NCI-H1048 (cell line): ENCODE data around the gene SETBP1.

Experiments
- DNase-seq: peaks from one replicate; lab custom pipeline; 2025; lab: John Stamatoyannopoulos, UW

The SETBP1 gene

DNA sequence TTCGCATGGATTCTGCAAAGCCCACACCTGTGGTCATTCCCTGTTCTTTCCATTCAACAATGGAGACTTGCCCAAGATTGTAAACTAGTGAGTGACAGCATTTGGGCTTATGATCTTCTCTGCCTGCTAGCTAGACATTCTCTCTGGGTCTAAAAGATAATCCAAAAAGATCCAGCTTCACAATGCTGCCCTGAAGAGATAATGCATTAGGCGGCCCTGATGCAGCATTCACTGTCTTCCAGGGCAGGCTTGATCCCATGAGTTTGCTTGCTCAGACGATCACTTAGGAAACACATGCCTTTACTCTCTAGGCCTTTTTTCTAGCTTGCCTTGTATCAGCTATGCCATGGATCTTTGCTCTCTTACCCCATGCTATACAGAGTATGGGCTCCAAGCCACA, 196.1 kb downstream of the SETBP1 start:
- DNase-seq, result no peak

DNA sequence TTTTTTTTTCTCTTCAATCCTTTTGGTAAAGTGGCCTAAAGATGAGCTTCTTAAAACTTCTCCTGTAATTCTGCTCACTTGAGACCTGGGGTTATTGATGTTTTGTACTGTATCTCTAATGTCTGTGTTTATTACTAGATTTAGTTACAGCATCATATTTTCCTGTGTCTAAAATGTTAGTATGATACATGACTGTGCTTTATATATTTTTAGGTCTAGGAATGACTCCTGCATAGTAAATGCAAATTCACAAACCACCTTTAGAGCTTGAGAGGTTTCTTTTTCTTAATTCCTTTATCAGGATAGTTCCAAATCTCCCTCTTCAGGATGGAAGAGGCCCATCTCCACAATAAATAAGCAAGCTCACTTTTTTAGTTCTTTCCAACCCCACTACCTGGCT, 197.6 kb downstream of the SETBP1 start:
- DNase-seq, result no peak

DNA sequence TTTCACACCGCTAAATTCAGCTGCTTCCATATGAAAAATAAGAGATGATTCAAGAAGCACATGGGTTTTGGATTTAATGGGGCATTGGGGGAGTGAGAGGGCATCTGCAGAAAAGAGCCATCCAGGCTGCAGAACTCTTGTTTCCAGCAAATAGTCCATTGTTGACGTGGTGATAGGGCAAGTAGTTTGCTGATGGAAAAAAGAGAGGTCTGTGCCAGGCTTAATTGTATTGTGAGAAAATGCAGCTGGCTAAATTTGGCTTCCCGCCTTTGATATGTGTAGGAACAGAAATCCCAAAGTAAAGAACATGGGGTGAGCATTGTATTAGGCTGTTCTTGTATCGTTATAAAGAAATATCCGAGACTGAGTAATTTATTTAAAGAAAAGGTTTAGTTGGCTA, 199.5 kb downstream of the SETBP1 start:
- DNase-seq, result no peak

DNA sequence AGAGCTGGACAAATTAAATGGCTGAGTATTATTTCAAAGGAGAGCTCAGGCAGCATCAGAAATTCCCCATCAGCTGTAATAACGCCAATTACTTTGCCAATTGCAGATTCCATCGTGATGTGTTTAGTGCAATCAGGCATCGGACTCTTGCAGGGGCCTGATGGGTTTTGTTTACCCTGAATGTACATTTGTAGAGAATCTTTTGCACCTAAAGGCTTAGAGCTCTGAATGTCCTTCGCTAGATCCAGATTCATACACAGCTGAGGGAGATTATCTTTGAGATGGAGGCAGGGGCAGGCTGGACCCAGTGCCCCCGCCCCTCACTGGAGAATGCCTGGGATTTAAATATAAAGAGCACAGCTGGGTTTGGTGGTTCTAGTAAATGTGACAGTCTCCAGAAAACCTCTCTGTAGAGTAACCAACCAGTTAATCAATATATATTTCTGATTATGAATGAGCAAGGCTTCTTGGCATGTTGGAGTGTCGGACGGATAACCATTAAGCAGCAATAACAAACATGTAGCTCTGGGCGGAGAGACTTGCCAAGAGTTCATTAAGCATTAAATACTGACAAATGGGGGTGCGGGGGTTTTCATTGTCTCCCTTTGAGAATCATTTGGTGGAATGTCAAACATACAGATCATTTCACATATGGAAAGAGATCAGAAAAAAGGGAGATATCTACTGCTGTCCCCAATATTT, 200.9 kb downstream of the SETBP1 start:
- no peak for DNase-seq

DNA sequence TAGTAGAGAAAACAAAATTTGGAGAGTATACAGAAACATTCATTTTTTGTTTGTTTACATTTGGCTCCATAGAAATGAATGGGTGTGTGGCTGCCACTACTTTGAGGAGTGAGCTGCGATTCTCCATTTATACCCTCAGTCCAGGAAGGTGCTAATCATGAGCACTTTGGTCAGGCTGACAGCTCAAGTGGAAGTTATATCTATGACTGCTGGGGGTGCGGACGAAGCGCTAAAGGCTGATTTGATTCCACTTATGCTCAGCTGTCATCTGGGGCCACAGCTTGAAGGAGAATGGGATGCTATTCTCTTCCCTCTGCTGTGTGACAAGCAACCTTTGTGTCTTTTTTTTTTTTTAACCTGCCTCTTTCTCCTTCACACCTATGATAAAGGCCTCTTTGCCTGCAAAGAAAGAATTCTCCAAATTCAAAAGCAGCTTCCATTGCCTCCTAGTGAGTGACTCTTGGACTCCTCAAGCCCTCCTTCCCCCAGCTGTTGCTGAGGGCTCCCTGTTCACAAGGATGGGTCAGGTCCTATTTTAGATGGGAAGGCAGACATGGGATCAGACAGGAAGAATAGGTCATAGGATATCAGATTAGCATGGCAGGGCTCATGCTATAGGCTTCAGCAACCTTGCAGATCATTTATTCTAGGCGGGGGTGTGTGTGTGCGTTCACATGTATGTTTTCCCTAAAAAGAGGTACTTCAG, 201.6 kb downstream of the SETBP1 start:
- no peak for DNase-seq

DNA sequence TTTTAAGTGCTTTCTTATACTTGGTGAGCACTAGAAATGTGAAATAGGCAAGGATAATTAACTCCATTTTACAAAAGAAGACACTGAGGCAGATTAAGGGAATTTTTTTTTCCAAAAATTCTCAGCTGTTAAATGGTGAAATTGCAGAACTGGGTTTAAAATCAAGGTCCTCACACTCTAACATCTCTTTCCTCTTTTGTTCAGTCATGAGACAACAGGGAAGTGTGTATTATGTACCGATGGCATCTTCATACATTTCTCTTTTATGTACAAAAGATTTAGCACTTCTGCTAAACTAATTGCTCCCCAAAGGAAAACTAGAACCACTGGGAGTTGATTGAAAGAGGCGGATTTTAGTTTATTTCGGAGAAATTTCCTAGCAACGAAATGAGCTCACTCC, 203.0 kb downstream of the SETBP1 start:
- DNase-seq, result no peak

DNA sequence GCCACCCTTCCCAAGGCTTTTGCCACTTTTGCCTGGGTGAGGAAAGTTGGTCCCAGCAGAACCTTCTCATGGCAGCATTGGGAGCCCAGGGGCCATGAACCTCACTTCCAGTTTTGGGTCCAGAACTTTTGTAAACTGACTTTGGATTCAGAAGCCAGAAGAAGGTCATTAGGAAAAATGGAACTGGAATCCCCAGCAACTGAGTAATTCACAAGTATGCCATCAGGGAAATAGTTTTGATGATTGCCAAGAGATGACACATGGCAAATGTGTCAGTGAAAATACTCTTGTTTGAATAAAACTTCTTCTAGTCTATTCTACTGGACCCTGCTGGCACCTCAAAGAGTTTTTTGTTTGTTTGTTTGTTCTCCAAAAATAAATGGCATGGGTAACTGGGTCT, 203.7 kb downstream of the SETBP1 start:
- DNase-seq, result no peak

DNA sequence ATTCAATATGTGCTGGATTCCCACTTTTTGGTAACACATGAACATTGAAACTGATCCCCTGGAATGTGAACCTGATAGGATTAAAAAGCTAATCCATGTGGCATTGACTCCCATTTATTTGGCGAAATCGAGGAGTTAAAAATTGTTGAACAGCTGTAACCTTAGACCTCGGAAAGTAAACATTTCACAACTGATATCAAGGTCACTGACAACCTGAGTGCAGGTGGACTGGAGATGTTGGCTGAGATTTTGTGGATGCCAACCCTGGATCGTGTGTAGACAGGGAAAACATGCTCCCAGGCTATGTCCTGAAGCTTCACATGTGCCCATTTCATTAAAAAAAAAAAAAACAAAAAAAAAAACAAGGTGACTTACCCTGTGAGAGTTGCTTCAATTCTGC, 204.8 kb downstream of the SETBP1 start:
- DNase-seq, result no peak

DNA sequence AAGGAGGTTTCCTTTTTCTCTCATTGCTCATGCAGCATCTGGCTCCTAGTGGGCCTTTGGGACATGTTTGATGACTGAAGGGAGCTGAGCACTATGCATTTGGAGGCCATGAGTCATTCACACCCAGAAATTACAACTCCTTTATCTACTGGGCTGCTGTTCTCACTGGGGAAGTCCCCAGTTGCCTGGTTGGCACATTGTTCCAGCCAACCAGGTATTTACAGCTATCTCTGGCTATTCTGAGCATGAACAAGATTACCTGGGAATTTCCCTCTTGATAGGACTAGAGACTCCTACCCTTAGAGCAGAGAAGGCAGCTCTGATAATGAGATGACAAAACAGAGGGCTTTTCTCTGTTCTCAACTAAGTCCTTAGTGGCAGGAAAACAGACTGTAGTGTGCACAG, 206.5 kb downstream of the SETBP1 start:
- no peak for DNase-seq

DNA sequence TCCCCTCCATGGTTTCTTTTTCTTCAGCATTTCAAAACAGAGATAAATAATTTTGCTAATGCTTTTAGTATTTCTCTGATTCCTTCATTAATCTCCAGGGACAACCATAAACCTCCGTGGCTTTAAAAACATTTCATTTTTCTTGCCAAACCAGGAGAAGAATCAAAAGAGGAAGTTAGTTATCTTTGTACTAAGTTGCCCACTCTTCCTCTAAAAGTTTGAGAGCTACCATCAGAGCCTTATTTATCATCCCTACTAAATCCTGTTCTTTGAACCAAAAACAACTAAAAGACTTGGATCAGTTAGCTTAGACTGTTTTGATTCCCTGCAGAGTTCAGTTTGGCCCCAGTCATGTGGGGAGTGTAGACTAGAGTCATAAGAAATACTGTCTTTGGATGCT, 208.4 kb downstream of the SETBP1 start:
- no peak for DNase-seq

DNA sequence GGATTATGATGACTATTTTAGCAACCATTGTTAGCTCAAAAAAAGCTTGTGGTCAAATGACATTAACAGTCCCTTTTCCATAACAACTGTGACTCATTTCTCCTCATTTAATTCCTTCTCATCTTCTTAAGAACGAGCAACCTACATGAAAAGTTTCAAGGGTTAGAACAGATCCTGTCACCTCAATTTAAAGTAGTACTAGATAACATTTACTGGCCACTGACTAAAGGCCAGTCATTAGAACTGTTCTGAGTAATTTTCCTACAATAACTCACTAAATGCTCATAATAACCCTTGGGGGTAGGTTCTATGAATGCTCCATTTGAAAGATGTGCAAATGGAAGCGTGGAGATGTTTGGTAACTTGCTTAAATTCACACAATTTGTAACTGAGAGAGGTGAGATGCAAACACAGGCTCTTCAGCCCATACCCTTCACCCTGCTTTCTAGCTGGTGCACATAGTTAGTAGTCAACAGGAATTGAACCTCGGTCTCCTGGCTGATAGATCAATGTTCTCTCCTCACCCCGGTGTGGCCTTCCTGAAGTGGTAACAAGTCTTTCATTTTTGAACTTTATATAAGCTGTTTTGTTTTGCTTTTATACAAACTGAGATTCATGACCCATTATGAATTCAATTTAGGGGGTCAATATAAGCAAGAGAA, 212.5 kb downstream of the SETBP1 start:
- no peak for DNase-seq

DNA sequence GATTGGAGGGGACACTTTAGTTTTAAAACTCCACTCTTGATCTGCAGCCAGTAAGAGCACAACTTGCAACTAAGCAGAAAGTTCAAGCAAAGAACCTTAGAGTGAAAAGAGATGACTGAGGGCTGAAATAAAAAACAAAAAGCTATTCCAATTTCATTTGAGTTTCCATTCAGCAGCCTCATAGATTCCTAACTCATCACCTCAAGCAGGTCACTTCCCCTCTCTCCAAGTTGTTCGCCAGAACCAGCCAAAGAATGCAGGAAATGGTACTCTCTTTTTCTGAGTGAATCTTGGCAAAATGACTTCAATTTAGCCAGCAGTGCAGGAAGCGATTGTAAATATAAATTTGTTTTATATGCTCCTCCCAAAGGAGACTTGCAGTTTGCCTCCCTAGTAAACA, 213.3 kb downstream of the SETBP1 start:
- DNase-seq, result no peak

DNA sequence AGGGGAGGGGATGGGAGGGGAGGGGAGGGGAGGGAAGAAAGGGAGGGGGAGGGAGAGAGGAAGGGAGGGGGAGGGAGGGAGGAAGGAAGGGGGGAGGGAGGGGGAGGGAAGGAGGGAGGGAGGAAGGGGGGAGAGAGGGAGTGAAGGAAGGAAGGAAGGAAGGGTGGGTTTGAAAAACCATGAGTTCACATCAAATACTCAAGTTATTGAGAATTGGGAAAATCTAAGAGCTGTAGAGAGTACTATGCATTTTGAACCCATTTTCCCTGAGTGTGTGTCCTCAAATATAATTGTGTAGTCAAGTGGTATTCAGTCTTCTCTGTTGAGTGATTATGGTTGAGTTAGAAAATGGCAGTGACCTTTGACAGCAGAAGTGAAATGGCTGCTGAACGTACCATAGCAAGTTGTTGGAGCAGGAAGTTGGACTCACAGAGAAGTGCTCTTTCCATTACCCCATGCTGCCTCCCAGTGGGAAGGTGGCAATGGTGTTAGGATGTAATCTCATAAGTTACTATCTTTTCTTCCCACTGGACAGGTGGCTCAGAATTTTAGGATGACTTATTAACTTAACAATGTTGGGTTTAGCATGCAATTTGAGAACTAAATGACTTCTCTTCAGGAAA, 214.6 kb downstream of the SETBP1 start:
- DNase-seq, result no peak

DNA sequence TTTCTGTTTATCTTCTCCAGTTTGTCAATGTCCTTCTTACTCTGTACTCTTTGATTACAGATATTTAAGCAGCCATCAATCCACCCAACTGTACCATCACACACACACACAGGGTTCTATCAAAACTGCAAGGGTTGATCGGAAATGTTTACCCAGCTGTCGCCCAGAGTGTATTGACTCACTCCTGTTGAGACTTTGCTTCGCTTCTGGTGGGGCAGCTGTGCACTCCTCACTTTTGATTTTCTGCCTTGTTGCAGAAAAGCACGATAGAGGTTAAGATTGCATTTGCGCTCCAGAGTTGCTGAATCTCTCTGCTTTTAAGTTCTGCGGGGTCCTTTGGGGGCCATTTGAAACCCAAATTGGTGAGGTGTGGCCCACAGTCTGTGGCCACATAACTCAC, 216.2 kb downstream of the SETBP1 start:
- DNase-seq, result no peak

DNA sequence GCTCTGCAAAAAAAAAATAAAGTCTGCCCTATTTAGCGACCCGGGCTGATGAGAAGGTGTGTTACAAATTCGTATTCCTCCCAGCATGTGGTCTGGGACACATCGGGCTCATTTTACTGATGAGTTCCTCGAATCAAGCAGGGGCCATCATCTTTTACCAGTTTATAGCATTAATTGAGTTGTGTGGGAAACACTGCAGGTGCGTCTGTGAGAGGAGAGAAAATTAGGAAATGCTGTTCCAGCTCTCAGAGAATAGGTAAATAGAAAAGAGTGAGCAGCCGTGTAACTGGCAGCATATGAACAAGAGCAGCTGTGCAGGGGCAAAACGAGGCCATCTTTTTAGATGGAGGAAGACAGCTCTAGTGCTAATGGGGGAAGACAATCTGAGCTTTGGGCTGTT, 216.7 kb downstream of the SETBP1 start:
- no peak for DNase-seq

DNA sequence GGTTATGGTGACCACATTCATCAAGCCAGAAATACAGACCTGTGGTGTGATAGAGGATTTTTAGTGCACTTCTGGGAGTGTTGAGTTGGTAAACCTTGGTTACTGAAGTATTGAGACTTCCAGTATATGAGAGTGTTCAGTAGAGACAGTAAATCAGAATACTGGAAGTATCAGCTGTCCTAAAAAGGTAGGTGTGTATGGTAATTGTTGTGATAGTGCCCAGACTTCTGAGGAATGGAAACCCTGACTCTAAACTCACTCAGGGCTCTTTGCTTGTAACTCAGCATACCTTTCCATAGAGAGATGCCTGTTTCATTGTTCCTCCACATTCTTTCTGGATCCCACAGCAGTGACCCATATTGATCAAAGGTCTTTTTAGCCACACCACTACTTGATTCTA, 217.1 kb downstream of the SETBP1 start:
- DNase-seq, result no peak

DNA sequence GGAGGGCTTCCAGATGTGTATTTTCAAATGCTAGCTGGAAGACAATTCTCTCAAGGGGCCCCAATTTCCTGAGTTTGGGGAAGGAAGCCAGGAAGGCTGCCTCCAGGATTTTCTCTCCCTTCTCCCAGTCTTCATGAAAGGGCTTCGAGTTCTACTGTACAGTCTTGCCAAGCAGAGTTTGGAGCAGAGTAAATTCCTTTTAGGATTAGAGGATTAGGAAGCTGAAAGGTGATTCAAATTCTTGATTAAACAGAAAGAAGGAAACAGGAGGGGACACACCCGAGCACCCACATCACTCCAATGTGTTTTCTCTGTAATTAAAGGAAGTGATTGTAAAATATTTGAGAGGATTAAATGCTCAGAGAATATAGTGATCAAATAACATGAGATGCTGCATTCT, 217.8 kb downstream of the SETBP1 start:
- DNase-seq, result no peak

DNA sequence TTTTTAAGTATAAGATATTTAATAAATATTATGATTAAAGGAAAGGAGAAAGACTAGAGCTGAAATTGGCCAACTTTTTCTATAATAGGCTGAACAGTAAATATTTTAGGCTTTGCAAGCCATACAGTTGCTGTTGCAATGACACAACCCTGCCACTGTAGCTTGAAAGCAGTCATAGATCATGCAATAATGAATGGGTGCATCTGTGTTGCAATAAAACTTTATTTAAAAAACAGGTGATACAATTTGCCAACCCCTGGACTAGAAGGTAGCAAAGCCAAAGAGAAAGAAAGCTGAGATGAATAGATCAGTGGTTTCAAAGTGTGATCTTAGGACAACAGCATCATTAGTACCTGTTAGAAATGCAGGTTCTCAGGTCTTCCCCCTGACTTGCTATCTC, 219.1 kb downstream of the SETBP1 start:
- no peak for DNase-seq

DNA sequence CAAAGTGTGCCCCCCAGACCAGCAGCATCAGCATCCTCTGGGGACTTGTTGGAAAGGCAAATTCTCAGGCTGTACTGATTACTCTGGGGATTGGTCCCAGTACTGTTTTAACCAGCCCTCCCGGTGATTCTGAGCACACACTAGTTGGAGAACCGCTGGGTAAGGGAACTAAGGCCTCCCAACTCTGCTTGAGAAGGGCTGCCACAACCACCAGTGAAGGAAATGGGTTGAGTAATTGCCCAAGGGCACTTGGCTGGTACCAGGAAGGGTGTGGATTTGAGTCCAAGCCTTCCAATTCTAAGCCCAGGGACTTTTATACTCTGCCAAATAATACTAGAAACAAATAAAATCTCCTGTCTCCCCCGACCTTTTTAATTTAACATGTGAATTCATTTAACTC, 219.9 kb downstream of the SETBP1 start:
- no peak for DNase-seq

DNA sequence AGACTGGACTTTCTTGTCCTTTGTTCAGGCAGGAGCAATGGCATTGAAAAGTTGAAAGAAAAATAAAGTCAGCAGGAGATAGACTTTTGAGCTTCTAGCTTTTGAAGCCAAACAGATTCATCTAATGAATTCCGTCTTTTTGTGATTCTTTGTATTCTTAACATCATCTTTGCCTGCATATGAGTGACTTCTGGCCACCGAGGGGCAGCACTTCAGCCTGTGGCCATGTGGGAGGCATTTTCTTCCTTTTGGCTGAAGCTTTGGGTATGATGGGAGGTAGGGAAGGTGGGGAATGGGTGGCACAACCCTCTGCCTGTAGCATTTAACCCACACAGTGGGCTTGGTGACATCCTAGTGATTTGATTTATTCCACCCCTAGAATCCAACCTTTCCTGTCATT, 220.6 kb downstream of the SETBP1 start:
- DNase-seq, result no peak

DNA sequence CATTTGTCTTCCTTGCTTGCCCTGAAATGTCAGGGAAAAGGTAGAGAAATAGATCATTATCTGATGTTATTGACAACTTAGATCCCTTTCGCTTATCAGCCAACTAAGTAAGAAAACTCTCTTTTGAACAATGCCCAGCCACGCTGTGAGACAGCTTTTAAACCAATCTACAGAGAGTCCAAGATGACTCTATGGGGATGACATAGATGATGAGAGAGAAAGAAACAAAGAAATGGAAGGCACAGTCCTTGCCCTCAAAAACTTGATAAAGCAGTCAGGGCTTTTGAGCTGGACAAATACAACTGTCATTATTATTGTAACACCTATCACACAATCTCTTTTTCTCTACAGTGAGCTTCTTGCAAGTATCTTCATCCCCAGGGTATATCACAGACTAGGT, 222.6 kb downstream of the SETBP1 start:
- DNase-seq, result no peak

DNA sequence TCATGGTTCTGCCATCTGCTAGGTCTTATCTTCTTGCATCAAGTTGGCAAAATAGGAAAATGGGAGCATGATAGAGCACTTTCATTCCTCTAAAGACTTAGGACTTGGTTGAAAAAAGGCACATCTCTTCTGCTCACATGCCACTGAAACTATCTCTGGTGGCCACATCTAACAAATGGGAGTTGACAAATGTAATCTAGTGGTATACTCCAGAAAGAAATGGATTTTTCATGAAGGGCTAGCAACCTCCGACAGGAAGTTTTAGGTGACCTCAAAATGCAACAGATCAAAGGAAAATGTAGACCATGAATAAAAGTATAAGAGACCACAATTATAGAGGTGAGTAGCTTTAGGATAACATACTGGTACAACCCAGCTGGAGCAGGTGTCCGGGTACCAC, 224.1 kb downstream of the SETBP1 start:
- no peak for DNase-seq

DNA sequence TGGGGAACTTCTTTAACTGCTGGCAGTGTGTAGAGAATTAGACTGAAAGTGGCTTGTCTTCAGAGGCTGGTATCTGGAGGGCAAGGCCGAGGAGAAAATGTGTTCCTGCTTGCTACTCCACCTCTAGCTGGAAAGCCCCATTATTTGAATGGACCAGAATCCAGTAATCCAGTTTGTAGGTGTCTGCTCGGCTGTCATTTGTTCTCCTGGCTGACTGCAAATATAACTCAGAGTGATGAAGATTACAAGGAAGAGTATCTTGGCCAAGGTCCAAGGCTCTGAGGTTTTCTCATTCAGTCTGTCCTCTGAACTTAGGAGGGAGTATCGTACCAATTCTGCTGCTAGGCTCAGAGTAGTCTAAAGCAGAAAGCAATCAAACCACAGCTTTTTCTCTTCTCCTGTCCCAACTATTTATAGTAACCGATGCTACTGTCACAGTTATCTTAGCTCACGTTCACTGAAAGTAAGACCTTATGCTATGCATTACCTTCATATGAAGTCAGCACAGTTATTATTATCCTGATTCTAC, 228.6 kb downstream of the SETBP1 start:
- no peak for DNase-seq
